Endothelial cell (in vitro differentiated cells): ENCODE data around the gene MRPL48. TPM values are rescaled to one million over a fixed set of nuclear protein-coding genes. Genes with fewer than 3 reads are reported as not detected.

Source experiments
- DNase-seq: peaks from one replicate; pipeline ENCODE4 v3.0.0; 2021; ENCODE audit warnings: low spot score
- H3K27ac Mint-ChIP-seq: one replicate; pipeline ENCODE4 v1.8.0; 2021; ENCODE audit warnings: mixed read lengths, inconsistent platforms; ENCODE audit not compliant: unreplicated experiment
- H3K27me3 Mint-ChIP-seq: one replicate; pipeline ENCODE4 v1.8.0; 2021; ENCODE audit warnings: mild to moderate bottlenecking, moderate library complexity, mixed read lengths, inconsistent platforms; ENCODE audit not compliant: unreplicated experiment
- H3K36me3 Mint-ChIP-seq: one replicate; pipeline ENCODE4 v1.8.0; 2021; ENCODE audit warnings: mild to moderate bottlenecking, low read depth, mixed read lengths, inconsistent platforms; ENCODE audit not compliant: unreplicated experiment
- H3K4me1 Mint-ChIP-seq: one replicate; pipeline ENCODE4 v1.8.0; 2021; ENCODE audit warnings: mild to moderate bottlenecking, mixed read lengths, inconsistent platforms; ENCODE audit not compliant: unreplicated experiment
- H3K4me3 Mint-ChIP-seq: one replicate; pipeline ENCODE4 v1.8.0; 2021; ENCODE audit warnings: mild to moderate bottlenecking, mixed read lengths, inconsistent platforms; ENCODE audit not compliant: unreplicated experiment
- H3K9me3 Mint-ChIP-seq: one replicate; pipeline ENCODE4 v1.8.0; 2021; ENCODE audit warnings: mixed read lengths, inconsistent platforms; ENCODE audit not compliant: unreplicated experiment
- total RNA-seq: library from RNA; stranded (reverse); fragmentation: NEBNext Ultra II Directional; extraction: Animal tissue kit (Norgen Biotek cat#: 25700); gene quantifications from one replicate; pipeline ENCODE4 v1.2.1, GENCODE V29; 2021; ENCODE audit not compliant: unreplicated experiment
- TF ChIP-seq, protein P1 (sequence below): fragments of 200-600 bp; sonication (generic); IDR thresholded peaks from one replicate; pipeline ENCODE4 v1.5.0; 2021; ENCODE audit warnings: antibody characterized with exemption; ENCODE audit not compliant: unreplicated experiment

Gene MRPL48
- total RNA-seq, 1 donor from 2014 or later: 21.7 TPM

DNA sequence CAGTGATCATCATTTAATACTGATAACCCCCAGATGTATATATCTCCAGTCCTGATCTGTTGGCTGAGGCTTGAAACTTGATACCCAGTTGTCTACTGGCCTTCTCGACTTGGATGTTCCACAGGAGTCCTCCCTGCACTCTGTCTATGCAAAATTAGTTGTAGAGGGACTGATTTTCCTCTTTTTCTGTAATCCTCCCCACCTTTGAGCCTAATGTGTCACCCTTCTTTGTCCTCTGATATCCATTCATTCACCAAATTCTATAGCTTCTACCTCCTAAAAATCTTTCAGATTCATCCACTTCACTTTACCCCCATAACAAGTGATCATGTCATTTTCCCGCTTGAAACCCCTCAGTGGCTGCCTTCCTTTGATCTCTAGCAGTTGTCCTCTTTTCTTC lies 72.5 kb downstream of the MRPL48 start:
- H3K27me3 Mint-ChIP-seq: peaks cover 2% of the 10 kb centered on the region
- TF ChIP-seq, protein P1, sequence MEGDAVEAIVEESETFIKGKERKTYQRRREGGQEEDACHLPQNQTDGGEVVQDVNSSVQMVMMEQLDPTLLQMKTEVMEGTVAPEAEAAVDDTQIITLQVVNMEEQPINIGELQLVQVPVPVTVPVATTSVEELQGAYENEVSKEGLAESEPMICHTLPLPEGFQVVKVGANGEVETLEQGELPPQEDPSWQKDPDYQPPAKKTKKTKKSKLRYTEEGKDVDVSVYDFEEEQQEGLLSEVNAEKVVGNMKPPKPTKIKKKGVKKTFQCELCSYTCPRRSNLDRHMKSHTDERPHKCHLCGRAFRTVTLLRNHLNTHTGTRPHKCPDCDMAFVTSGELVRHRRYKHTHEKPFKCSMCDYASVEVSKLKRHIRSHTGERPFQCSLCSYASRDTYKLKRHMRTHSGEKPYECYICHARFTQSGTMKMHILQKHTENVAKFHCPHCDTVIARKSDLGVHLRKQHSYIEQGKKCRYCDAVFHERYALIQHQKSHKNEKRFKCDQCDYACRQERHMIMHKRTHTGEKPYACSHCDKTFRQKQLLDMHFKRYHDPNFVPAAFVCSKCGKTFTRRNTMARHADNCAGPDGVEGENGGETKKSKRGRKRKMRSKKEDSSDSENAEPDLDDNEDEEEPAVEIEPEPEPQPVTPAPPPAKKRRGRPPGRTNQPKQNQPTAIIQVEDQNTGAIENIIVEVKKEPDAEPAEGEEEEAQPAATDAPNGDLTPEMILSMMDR: no peak
- H3K27ac Mint-ChIP-seq: no peak overlapping the region
- no peaks in the 10 kb centered on the region for H3K4me1 Mint-ChIP-seq
- DNase-seq: no peak
- no peaks in the 10 kb centered on the region for H3K9me3 Mint-ChIP-seq
- H3K36me3 Mint-ChIP-seq: peaks cover 16% of the 10 kb centered on the region
- H3K4me3 Mint-ChIP-seq: no peak overlapping the region

DNA sequence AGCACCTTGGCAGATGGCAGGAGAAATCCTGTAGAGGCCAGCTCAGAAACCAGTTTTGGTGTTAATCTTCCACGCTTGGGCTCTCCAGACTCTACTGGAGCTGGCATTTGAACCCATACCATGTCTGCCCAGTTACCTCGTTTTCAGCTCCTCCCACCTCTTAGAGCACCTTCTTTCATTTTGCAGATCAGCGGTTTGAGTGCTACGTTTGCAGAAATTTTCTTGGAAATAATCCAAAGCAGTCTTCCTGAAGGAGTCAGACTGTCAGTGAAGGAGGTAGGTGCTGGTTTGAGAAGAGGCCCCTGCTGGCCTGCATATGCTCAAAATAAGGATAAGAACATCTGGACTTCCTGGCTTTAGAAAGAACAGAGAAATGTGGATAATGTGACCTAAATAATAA lies 75.3 kb downstream of the MRPL48 start:
- H3K27ac Mint-ChIP-seq: no peak overlapping the region
- no peak for DNase-seq
- H3K4me1 Mint-ChIP-seq: no peaks in the 10 kb centered on the region
- TF ChIP-seq, protein P1: no peak
- H3K36me3 Mint-ChIP-seq: peaks cover 18% of the 10 kb centered on the region
- H3K9me3 Mint-ChIP-seq: no peaks in the 10 kb centered on the region
- H3K4me3 Mint-ChIP-seq: no peak overlapping the region
- peaks cover 2% of the 10 kb centered on the region for H3K27me3 Mint-ChIP-seq

DNA sequence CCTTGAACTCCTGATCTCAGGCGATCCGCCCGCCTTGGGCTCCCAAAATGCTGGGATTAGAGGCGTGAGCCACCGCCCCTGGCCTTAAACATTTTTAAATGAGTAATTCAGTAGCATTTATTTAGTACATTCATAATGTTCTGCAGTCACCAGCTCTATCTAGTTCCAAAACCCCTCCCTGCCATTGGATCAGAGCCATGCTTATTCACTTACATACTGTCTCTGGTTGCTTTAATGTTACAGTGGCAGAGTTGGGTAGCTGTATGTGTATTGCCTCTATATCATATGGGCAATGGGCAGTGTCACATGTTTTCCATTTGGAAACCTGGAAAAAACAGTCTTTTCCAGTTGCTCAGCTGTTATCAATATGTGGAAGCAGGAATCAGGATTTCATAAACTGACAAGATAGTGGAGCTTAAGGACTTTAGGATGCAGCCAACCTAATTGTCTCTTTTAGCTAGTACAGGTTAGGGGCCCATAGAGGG lies 78.5 kb downstream of the MRPL48 start:
- TF ChIP-seq, protein P1: no peak
- no peak overlapping the region for H3K4me3 Mint-ChIP-seq
- no peaks in the 10 kb centered on the region for H3K4me1 Mint-ChIP-seq
- peaks cover 2% of the 10 kb centered on the region for H3K27me3 Mint-ChIP-seq
- H3K36me3 Mint-ChIP-seq: peaks cover 18% of the 10 kb centered on the region
- H3K9me3 Mint-ChIP-seq: no peaks in the 10 kb centered on the region
- H3K27ac Mint-ChIP-seq: no peak overlapping the region
- no peak for DNase-seq

DNA sequence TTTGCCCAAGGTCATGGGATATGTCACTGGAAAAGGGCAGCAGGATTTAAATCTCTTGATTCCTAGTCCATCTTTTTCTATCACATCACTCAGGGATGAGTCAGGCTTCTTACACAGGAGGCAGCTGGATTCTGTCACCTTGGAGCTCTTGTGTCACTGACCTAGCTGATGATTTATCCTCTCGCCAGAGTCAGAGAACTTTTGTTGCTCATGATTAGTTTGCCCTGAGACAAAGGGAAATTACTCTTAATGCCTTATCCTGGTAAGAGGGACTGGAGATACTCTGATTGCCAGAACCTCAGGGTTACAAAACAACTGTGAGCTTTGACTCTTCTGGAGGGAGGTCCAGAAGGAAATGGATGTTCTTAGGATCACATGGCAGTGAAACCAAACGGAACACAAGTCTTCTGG lies 78.9 kb downstream of the MRPL48 start:
- H3K27ac Mint-ChIP-seq: no peak overlapping the region

DNA sequence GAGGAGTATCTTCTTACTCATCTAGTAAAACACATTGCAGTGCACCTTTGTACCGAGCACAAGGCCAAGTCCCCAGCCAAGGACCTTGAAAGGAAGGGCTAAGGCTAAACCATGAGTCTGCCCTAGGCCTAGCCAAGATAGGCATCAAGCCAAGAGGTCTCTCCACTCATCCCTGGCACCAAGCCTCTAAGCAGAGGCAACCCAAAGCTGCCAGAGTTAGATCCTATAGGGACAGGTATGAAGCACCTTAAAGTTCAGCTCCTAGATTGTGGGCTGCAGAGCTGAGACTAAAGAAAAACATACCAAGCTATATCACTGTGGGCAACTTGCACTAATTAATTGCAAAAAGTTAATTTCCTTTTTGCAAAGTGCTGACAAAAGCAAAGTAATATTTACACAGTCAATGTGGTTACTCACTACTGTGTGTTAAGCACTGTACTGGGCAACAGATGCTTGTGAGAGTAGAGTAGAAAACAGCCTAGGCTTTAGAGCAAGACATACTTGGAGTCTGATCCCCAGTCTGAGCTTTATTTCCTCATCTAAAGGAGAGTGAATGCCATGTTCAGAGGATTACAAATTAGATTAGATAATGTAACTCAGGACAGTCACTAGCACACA lies 81.8 kb downstream of the MRPL48 start:
- Mint-ChIP-seq H3K9me3 (no peaks in the 10 kb centered on the region), H3K36me3 (peaks cover 12% of the 10 kb centered on the region)

More for the DNA sequence above, 78.9 kb downstream of the MRPL48 start:
- Mint-ChIP-seq H3K36me3 (peaks cover 18% of the 10 kb centered on the region), H3K4me1 (no peaks in the 10 kb centered on the region), H3K9me3 (no peaks in the 10 kb centered on the region), H3K27me3 (peaks cover 2% of the 10 kb centered on the region), H3K4me3 (no peak overlapping the region)
- no peak for DNase-seq
- TF ChIP-seq, protein P1: no peak

More for the DNA sequence above, 81.8 kb downstream of the MRPL48 start:
- Mint-ChIP-seq H3K27ac (no peak overlapping the region), H3K4me1 (no peaks in the 10 kb centered on the region), H3K4me3 (no peak overlapping the region), H3K27me3 (peaks cover 3% of the 10 kb centered on the region)
- DNase-seq: no peak
- TF ChIP-seq, protein P1: no peak
